OCI-LY7 (cell line): ENCODE data around the gene GYS1. TPM values are rescaled to one million over a fixed set of nuclear protein-coding genes. Genes with fewer than 3 reads are reported as not detected.

Source experiments
- BruUV-seq: library from RNA; stranded (reverse); fragments of 400-500 nt; replicated peaks from 2 replicates; lab custom pipeline; 2021; lab: Mats Ljungman, UMichigan
- CTCF ChIA-PET: fragments of 300-600 bp; sonication (Branson Sonifier 250); formaldehyde crosslinking; loops from one replicate; lab custom pipeline; 2022; ENCODE audit warnings: antibody characterized with exemption; ENCODE audit not compliant: unreplicated experiment; lab: Charles Lee
- POLR2A ChIA-PET: fragments of 300-600 bp; sonication (Branson Sonifier 250); formaldehyde crosslinking; loops from one replicate; lab custom pipeline; 2022; ENCODE audit warnings: antibody characterized with exemption; lab: Charles Lee
- DNase-seq: peaks from one replicate; pipeline ENCODE4 v3.0.0-alpha.2; 2015; ENCODE audit warnings: low spot score
- H2AFZ ChIP-seq: fragments of 200-600 bp; sonication (generic), shearing (Covaris generic); 2 replicates; pipeline ENCODE4 v1.6.1; 2014; ENCODE audit warnings: mild to moderate bottlenecking, antibody characterized with exemption, low read length, moderate library complexity
- H3K27ac ChIP-seq: fragments of 200-600 bp; sonication (generic); 2 replicates; pipeline ENCODE4 v1.5.1; 2014; ENCODE audit warnings: mixed run types, low read depth, mild to moderate bottlenecking, moderate library complexity, low read length, inconsistent platforms; ENCODE audit not compliant: poor library complexity, severe bottlenecking
- H3K36me3 ChIP-seq: fragments of 200-600 bp; sonication (generic); 2 replicates; pipeline ENCODE4 v1.6.1; 2014; ENCODE audit warnings: mild to moderate bottlenecking, antibody characterized with exemption, low read length, moderate library complexity, mixed read lengths; ENCODE audit not compliant: insufficient read depth
- H3K4me1 ChIP-seq: fragments of 200-600 bp; sonication (generic); 2 replicates; pipeline ENCODE4 v1.5.1; 2014; ENCODE audit warnings: mild to moderate bottlenecking, low read length; ENCODE audit not compliant: insufficient read depth, poor library complexity, severe bottlenecking
- H3K4me2 ChIP-seq: fragments of 200-600 bp; sonication (generic); 2 replicates; pipeline ENCODE4 v1.6.1; 2014; ENCODE audit warnings: mild to moderate bottlenecking, low read length
- H3K4me3 ChIP-seq: fragments of 200-600 bp; sonication (generic); 2 replicates; pipeline ENCODE4 v1.5.1; 2014; ENCODE audit warnings: mild to moderate bottlenecking, low read depth, low read length; ENCODE audit not compliant: poor library complexity, severe bottlenecking
- H3K79me2 ChIP-seq: fragments of 200-600 bp; sonication (generic); 2 replicates; pipeline ENCODE4 v1.6.1; 2016; ENCODE audit warnings: low read depth, mild to moderate bottlenecking, low read length, moderate library complexity, mixed read lengths; ENCODE audit not compliant: insufficient read depth
- H3K9me2 ChIP-seq: fragments of 200-600 bp; sonication (generic); 2 replicates; pipeline ENCODE4 v1.6.1; 2016; ENCODE audit warnings: mild to moderate bottlenecking, low read length, mixed read lengths; ENCODE audit not compliant: insufficient read depth
- H3K9me3 ChIP-seq: fragments of 200-600 bp; sonication (generic); 2 replicates; pipeline ENCODE4 v1.6.1; 2014; ENCODE audit warnings: mild to moderate bottlenecking, mixed run types, low read length, mixed read lengths
- H4K20me1 ChIP-seq: fragments of 200-600 bp; sonication (generic); 2 replicates; pipeline ENCODE4 v1.6.1; 2014; ENCODE audit warnings: mild to moderate bottlenecking, antibody characterized with exemption, low read length, moderate library complexity, mixed read lengths; ENCODE audit not compliant: insufficient read depth
- CTCF ChIP-seq: fragments of 200-600 bp; sonication (generic); conservative IDR thresholded peaks from 2 replicates; pipeline ENCODE4 v1.5.1; 2014; ENCODE audit warnings: mild to moderate bottlenecking, antibody characterized with exemption, low read length, moderate library complexity, mixed read lengths
- EZH2phosphoT487 ChIP-seq: fragments of 200-600 bp; sonication (generic); IDR thresholded peaks from 2 replicates; pipeline ENCODE4 v1.6.1; 2018; ENCODE audit warnings: low read depth, borderline replicate concordance, mild to moderate bottlenecking, mixed run types, antibody characterized with exemption, low read length, moderate library complexity, mixed read lengths
- intact Hi-C: fragments of 100-400 bp; cut with micrococcal nuclease; formaldehyde crosslinking; loops from one replicate; pipeline ENCODE4 v1.10.0; 2022; ENCODE audit not compliant: unreplicated experiment
- total RNA-seq, 2 experiments: library from RNA; depleted of rRNA in 1 of 2; stranded (reverse); fragments of >200 nt in 1 of 2; shearing (Covaris generic) in 1 of 2; gene quantifications; 2 replicates each; pipeline ENCODE4 v1.2.3, GENCODE V29; 2014 to 2022

Gene GYS1
- total RNA-seq, 2 experiments from 2014 or later, result 20.0 to 29.9 TPM

GRCh38 chr19:48986211-48986610, 6.9 kb downstream of the GYS1 start:
- no peaks in the 10 kb centered on the region for H3K79me2 ChIP-seq
- H3K4me2 ChIP-seq, result no peak overlapping the region
- intact Hi-C loops, result no loop called here
- POLR2A ChIA-PET, result no interaction called here
- H3K9me2 ChIP-seq, result no peaks in the 10 kb centered on the region
- no TSS peak for BruUV-seq
- peaks cover 49% of the 10 kb centered on the region for H3K36me3 ChIP-seq
- TF ChIP-seq CTCF (no peak), EZH2phosphoT487 (no peak)
- no peaks in the 10 kb centered on the region for H3K4me1 ChIP-seq
- no peak overlapping the region for H2AFZ ChIP-seq
- H3K4me3 ChIP-seq, result no peak overlapping the region
- CTCF ChIA-PET, result no interaction called here
- H3K27ac ChIP-seq, result no peak overlapping the region
- no peaks in the 10 kb centered on the region for H3K9me3 ChIP-seq
- no peak for DNase-seq
- no peaks in the 10 kb centered on the region for H4K20me1 ChIP-seq

GRCh38 chr19:48985711-48986110, 7.4 kb downstream of the GYS1 start:
- DNase-seq, result no peak
- no peak for TF ChIP-seq CTCF
- TF ChIP-seq EZH2phosphoT487, result no peak
- POLR2A ChIA-PET, result no interaction called here
- H3K27ac ChIP-seq, result no peak overlapping the region
- H3K4me3 ChIP-seq, result no peak overlapping the region
- no peaks in the 10 kb centered on the region for H4K20me1 ChIP-seq
- H3K4me2 ChIP-seq, result no peak overlapping the region
- H3K79me2 ChIP-seq, result no peaks in the 10 kb centered on the region
- no peaks in the 10 kb centered on the region for H3K4me1 ChIP-seq
- H3K9me2 ChIP-seq, result no peaks in the 10 kb centered on the region
- H2AFZ ChIP-seq, result no peak overlapping the region
- no TSS peak for BruUV-seq
- H3K36me3 ChIP-seq, result peaks cover 47% of the 10 kb centered on the region
- intact Hi-C loops, result no loop called here
- H3K9me3 ChIP-seq, result no peaks in the 10 kb centered on the region
- CTCF ChIA-PET, result no interaction called here

GRCh38 chr19:48982280-48982679, 10.8 kb downstream of the GYS1 start:
- Histone ChIP-seq H3K9me3 (no peaks in the 10 kb centered on the region), H3K4me2 (no peak overlapping the region), H3K4me1 (no peaks in the 10 kb centered on the region), H2AFZ (no peak overlapping the region), H3K27ac (no peak overlapping the region), H3K4me3 (no peak overlapping the region), H3K9me2 (no peaks in the 10 kb centered on the region), H3K36me3 (peaks cover 42% of the 10 kb centered on the region), H3K79me2 (no peaks in the 10 kb centered on the region), H4K20me1 (no peaks in the 10 kb centered on the region)
- intact Hi-C loops, result no loop called here
- ChIA-PET CTCF (no interaction called here), POLR2A (no interaction called here)
- TF ChIP-seq EZH2phosphoT487, result no peak
- no peak for TF ChIP-seq CTCF
- DNase-seq, result no peak
- BruUV-seq, result no TSS peak
